Glutamatergic neuron (in vitro differentiated cells): ENCODE results near the gene SGPP1. TPM values are rescaled to one million over a fixed set of nuclear protein-coding genes. Genes with fewer than 3 reads are reported as not detected.

Source experiments
- DNase-seq: peaks from one replicate; pipeline ENCODE4 v3.0.0; 2022
- H3K27ac Mint-ChIP-seq: one replicate; pipeline ENCODE4 v1.8.0; 2020; ENCODE audit warnings: mild to moderate bottlenecking, mixed read lengths, inconsistent platforms; ENCODE audit not compliant: unreplicated experiment
- H3K27me3 Mint-ChIP-seq: one replicate; pipeline ENCODE4 v1.8.0; 2020; ENCODE audit warnings: mild to moderate bottlenecking, moderate library complexity, mixed read lengths, inconsistent platforms; ENCODE audit not compliant: unreplicated experiment
- H3K36me3 Mint-ChIP-seq: one replicate; pipeline ENCODE4 v1.8.0; 2020; ENCODE audit warnings: mild to moderate bottlenecking, mixed read lengths, inconsistent platforms; ENCODE audit not compliant: unreplicated experiment
- H3K4me1 Mint-ChIP-seq: one replicate; pipeline ENCODE4 v1.8.0; 2020; ENCODE audit warnings: mild to moderate bottlenecking, low read depth, mixed read lengths, inconsistent platforms; ENCODE audit not compliant: unreplicated experiment
- H3K4me3 Mint-ChIP-seq: one replicate; pipeline ENCODE4 v1.8.0; 2020; ENCODE audit warnings: mild to moderate bottlenecking, mixed read lengths, inconsistent platforms; ENCODE audit not compliant: unreplicated experiment
- H3K9me3 Mint-ChIP-seq: one replicate; pipeline ENCODE4 v1.8.0; 2020; ENCODE audit warnings: mild to moderate bottlenecking, moderate library complexity, mixed read lengths, inconsistent platforms; ENCODE audit not compliant: unreplicated experiment
- total RNA-seq: library from RNA; stranded (reverse); fragmentation: NEBNext Ultra II Directional; extraction: Animal tissue kit (Norgen Biotek cat#: 25700); gene quantifications from one replicate; pipeline ENCODE4 v1.2.1, GENCODE V29; 2021; ENCODE audit not compliant: unreplicated experiment
- TF ChIP-seq, protein P1 (sequence below): fragments of 200-600 bp; sonication (generic); IDR thresholded peaks from one replicate; pipeline ENCODE4 v1.5.0; 2021; ENCODE audit not compliant: partially characterized antibody, unreplicated experiment

The SGPP1 gene
- total RNA-seq, 1 donor from 2014 or later, result 4.3 TPM

DNA sequence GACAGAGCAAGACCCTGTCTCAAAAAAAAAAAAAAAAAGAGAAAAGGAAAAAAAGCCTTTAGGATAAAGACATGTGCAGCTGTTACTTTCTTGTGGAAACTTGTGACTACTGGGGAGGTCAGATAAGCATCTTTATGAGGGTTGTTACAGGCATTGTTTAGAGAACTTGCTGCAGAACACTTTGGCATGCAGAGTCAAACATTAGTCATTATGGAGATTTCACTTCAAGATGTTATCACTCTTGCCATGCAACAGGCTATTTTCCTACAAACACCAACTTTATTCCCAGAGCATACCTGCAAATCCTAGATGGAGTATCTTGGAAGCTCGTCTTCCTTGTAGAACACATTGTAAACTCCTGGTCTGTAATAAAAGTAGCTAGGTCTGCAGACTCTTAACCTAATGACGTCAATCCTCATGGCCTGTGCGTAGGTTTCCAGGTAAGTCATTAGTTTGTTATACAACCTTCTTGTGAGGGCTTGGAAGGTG is 49.9 kb downstream of the SGPP1 start:
- Mint-ChIP-seq H3K36me3 (no peaks in the 10 kb centered on the region), H3K27me3 (no peaks in the 10 kb centered on the region), H3K9me3 (no peaks in the 10 kb centered on the region), H3K4me1 (no peaks in the 10 kb centered on the region), H3K4me3 (no peak overlapping the region), H3K27ac (no peak overlapping the region)
- DNase-seq, result no peak
- TF ChIP-seq, protein P1, sequence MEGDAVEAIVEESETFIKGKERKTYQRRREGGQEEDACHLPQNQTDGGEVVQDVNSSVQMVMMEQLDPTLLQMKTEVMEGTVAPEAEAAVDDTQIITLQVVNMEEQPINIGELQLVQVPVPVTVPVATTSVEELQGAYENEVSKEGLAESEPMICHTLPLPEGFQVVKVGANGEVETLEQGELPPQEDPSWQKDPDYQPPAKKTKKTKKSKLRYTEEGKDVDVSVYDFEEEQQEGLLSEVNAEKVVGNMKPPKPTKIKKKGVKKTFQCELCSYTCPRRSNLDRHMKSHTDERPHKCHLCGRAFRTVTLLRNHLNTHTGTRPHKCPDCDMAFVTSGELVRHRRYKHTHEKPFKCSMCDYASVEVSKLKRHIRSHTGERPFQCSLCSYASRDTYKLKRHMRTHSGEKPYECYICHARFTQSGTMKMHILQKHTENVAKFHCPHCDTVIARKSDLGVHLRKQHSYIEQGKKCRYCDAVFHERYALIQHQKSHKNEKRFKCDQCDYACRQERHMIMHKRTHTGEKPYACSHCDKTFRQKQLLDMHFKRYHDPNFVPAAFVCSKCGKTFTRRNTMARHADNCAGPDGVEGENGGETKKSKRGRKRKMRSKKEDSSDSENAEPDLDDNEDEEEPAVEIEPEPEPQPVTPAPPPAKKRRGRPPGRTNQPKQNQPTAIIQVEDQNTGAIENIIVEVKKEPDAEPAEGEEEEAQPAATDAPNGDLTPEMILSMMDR, result no peak

DNA sequence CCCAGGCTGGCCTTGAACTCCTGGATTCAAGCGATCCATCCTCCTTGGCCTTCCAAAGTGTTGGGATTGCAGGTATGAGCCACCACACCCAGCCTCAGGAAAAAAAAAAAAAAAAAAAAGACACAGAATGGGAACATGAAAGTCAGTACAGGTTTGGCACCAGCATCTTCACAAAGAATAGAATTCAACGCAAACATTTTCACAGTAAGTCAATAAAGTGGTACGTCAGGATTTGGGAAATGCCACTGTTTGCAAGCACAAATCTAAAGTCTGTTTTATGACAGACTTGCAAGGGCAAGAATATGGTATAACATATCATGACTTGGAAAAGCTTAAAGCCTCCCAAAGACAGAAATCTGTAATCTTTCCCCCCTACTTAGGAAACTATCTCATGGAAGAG is 51.2 kb downstream of the SGPP1 start:
- H3K27me3 Mint-ChIP-seq, result no peaks in the 10 kb centered on the region
- no peak for DNase-seq
- H3K4me1 Mint-ChIP-seq, result no peaks in the 10 kb centered on the region
- no peaks in the 10 kb centered on the region for H3K9me3 Mint-ChIP-seq
- H3K27ac Mint-ChIP-seq, result no peak overlapping the region
- TF ChIP-seq, protein P1, result no peak
- no peak overlapping the region for H3K4me3 Mint-ChIP-seq
- no peaks in the 10 kb centered on the region for H3K36me3 Mint-ChIP-seq

DNA sequence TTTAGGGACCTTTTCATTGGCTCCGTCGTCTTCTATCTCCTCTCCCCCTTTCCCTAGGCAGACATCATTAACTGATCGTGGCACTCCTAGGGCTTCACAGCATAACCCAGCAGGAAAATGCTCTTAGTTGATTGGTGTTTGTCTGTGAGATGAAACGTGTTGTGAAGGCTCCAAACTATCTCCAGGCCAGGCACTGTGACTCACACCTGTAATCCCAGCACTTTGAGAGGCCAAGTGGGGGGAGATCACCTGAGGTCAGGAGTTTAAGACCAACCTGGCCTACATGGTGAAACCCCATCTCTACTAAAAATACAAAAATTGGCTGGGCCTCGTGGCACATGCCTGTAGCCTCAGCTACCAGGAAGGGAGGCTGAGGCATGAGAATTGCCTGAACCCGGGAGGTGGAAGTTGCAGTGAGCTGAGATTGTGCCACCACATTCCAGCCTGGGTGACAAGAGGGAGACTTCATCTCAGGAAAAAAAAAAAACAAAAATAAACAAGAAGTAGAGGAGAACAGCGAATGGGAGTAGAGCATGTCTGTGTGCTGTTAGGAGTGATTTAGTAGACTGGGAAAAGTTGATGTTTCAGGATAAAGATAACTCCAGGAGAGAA is 53.9 kb downstream of the SGPP1 start:
- no peaks in the 10 kb centered on the region for H3K9me3 Mint-ChIP-seq
- TF ChIP-seq, protein P1, result no peak
- no peak overlapping the region for H3K27ac Mint-ChIP-seq
- no peak overlapping the region for H3K4me3 Mint-ChIP-seq
- DNase-seq, result no peak
- no peaks in the 10 kb centered on the region for H3K27me3 Mint-ChIP-seq
- H3K36me3 Mint-ChIP-seq, result no peaks in the 10 kb centered on the region
- H3K4me1 Mint-ChIP-seq, result no peaks in the 10 kb centered on the region

DNA sequence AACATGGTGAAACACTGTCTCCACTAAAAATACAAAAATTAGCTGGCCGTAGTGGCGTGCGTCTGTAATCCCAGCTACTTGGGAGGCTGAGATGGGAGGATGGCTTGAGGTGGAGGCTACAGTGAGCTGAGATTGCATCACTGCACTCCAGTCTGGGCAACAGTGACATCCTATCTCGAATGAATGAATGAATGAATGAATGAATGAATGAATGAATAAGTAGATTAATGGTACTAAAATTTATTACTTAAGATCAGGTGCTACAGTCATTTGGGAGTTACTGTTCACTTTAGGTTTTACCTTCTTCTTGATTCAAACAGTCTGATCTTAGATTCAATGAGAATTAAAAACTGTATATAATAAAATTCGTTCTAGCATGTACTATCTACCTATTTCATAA is 54.6 kb downstream of the SGPP1 start:
- H3K4me1 Mint-ChIP-seq, result no peaks in the 10 kb centered on the region
- H3K9me3 Mint-ChIP-seq, result no peaks in the 10 kb centered on the region
- no peaks in the 10 kb centered on the region for H3K36me3 Mint-ChIP-seq

More for the DNA sequence above, 54.6 kb downstream of the SGPP1 start:
- no peak for DNase-seq
- Mint-ChIP-seq H3K27ac (no peak overlapping the region), H3K4me3 (no peak overlapping the region), H3K27me3 (no peaks in the 10 kb centered on the region)
- TF ChIP-seq, protein P1, result no peak
